Mammary epithelial cell (primary cell): ENCODE measurements around the gene TRPC4AP.

ENCODE experiments used
- EZH2 ChIP-seq: IDR thresholded peaks from 2 replicates; pipeline ENCODE4 v1.6.1; 2012; ENCODE audit warnings: low read length, inconsistent platforms, borderline replicate concordance
- TF ChIP-seq, protein P1 (sequence below), 2 donors: IDR thresholded peaks in 1 of 2; conservative IDR thresholded peaks in 1 of 2; 2 replicates each; pipeline ENCODE4 v1.5.1; 2011 to 2012; ENCODE audit warnings: inconsistent platforms in 2 of 2, low read length in 2 of 2, mild to moderate bottlenecking in 2 of 2, control low read depth in 1 of 2, low read depth in 1 of 2; ENCODE audit not compliant: insufficient read depth in 1 of 2; ENCODE audit errors: extremely low read depth in 1 of 2

GRCh38 chr20:35039846-35040489 lies 52.6 kb downstream of the TRPC4AP start:
- TF ChIP-seq, protein P1, sequence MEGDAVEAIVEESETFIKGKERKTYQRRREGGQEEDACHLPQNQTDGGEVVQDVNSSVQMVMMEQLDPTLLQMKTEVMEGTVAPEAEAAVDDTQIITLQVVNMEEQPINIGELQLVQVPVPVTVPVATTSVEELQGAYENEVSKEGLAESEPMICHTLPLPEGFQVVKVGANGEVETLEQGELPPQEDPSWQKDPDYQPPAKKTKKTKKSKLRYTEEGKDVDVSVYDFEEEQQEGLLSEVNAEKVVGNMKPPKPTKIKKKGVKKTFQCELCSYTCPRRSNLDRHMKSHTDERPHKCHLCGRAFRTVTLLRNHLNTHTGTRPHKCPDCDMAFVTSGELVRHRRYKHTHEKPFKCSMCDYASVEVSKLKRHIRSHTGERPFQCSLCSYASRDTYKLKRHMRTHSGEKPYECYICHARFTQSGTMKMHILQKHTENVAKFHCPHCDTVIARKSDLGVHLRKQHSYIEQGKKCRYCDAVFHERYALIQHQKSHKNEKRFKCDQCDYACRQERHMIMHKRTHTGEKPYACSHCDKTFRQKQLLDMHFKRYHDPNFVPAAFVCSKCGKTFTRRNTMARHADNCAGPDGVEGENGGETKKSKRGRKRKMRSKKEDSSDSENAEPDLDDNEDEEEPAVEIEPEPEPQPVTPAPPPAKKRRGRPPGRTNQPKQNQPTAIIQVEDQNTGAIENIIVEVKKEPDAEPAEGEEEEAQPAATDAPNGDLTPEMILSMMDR (conservative IDR thresholded peaks at IDR 0.05 in 1 of 2, IDR thresholded peaks at IDR 0.05 in 1 of 2; ENCODE audit: extremely low read depth in 1 of 2, insufficient read depth in 1 of 2, low read depth in 1 of 2, low read length in 2 of 2): no peak
- no peak for TF ChIP-seq EZH2
